Activated naive CD4-positive, alpha-beta T cell treated with anti-CD3 and anti-CD28 coated beads, Interleukin-2, amount 50 U/mL, for 24 hours (primary cell): ENCODE measurements around the gene SPATC1L.
"Not testable (repeated sequence)": the region's sequence is repeated elsewhere in the genome, so short reads cannot be mapped to it uniquely, and the experiment has no call there.

Source experiments
- H3K27ac Mint-ChIP-seq: one replicate; pipeline ENCODE4 v1.8.0; 2021; ENCODE audit warnings: mild to moderate bottlenecking, mixed read lengths
- H3K27me3 Mint-ChIP-seq: one replicate; pipeline ENCODE4 v1.8.0; 2021; ENCODE audit warnings: mixed read lengths
- H3K36me3 Mint-ChIP-seq: one replicate; pipeline ENCODE4 v1.8.0; 2021; ENCODE audit warnings: mixed read lengths
- H3K4me1 Mint-ChIP-seq: one replicate; pipeline ENCODE4 v1.8.0; 2021; ENCODE audit warnings: mixed read lengths
- H3K4me3 Mint-ChIP-seq: one replicate; pipeline ENCODE4 v1.8.0; 2021; ENCODE audit warnings: mild to moderate bottlenecking, mixed read lengths
- H3K9me3 Mint-ChIP-seq: one replicate; pipeline ENCODE4 v1.8.0; 2021; ENCODE audit warnings: mixed read lengths

The SPATC1L gene

GRCh38 chr21:46144464-46145070 is 39.7 kb downstream of the SPATC1L start:
- H3K27ac Mint-ChIP-seq, result peak overlapping the region; percentile 74
- no peaks in the 10 kb centered on the region for H3K9me3 Mint-ChIP-seq
- H3K4me1 Mint-ChIP-seq, result peaks cover 12% of the 10 kb centered on the region
- no peaks in the 10 kb centered on the region for H3K36me3 Mint-ChIP-seq
- no peaks in the 10 kb centered on the region for H3K27me3 Mint-ChIP-seq
- H3K4me3 Mint-ChIP-seq, result no peak overlapping the region

- no peaks in the 10 kb centered on the region for H3K9me3 Mint-ChIP-seq
- H3K4me3 Mint-ChIP-seq, result no peak overlapping the region
- H3K4me1 Mint-ChIP-seq, result peaks cover 12% of the 10 kb centered on the region
- H3K27me3 Mint-ChIP-seq, result no peaks in the 10 kb centered on the region
- no peaks in the 10 kb centered on the region for H3K36me3 Mint-ChIP-seq
- no peak overlapping the region for H3K27ac Mint-ChIP-seq
These were observed 41.4 kb downstream of the SPATC1L start for GRCh38 chr21:46142582-46143473.

- Mint-ChIP-seq H3K9me3 (no peaks in the 10 kb centered on the region), H3K27ac (no peak overlapping the region), H3K4me1 (peaks cover 12% of the 10 kb centered on the region), H3K4me3 (no peak overlapping the region), H3K27me3 (no peaks in the 10 kb centered on the region), H3K36me3 (no peaks in the 10 kb centered on the region)
These were observed 42.3 kb downstream of the SPATC1L start for GRCh38 chr21:46141767-46142581.

- H3K27me3 Mint-ChIP-seq, H3K4me3 Mint-ChIP-seq, H3K36me3 Mint-ChIP-seq, H3K9me3 Mint-ChIP-seq, H3K27ac Mint-ChIP-seq: not testable (repeated sequence)
- peaks cover 12% of the 10 kb centered on the region for H3K4me1 Mint-ChIP-seq
These were observed 43.8 kb downstream of the SPATC1L start for GRCh38 chr21:46140352-46141003.

DNA sequence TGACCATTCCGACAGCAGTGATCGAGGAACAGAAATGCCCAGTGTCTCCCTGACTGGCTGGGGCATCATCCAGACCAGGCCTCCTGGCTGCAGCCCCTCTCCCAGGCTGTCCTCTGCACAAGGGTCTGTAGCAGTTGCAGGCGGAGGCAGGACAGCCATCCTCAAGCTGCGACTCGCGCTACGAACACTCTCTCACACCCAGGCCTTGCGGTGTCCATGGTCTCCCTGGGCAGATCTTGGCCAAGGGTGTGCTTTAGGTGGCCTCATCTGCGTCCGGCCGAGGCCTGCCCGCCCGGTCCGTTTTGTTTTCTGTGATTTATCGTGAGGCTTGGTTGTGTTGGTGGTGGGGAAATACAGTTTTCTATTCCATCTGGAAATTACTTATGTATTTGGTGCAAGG is 44.6 kb downstream of the SPATC1L start:
- Mint-ChIP-seq H3K4me1 (peaks cover 10% of the 10 kb centered on the region), H3K27ac (no peak overlapping the region), H3K4me3 (no peak overlapping the region), H3K9me3 (no peaks in the 10 kb centered on the region), H3K27me3 (no peaks in the 10 kb centered on the region), H3K36me3 (no peaks in the 10 kb centered on the region)

DNA sequence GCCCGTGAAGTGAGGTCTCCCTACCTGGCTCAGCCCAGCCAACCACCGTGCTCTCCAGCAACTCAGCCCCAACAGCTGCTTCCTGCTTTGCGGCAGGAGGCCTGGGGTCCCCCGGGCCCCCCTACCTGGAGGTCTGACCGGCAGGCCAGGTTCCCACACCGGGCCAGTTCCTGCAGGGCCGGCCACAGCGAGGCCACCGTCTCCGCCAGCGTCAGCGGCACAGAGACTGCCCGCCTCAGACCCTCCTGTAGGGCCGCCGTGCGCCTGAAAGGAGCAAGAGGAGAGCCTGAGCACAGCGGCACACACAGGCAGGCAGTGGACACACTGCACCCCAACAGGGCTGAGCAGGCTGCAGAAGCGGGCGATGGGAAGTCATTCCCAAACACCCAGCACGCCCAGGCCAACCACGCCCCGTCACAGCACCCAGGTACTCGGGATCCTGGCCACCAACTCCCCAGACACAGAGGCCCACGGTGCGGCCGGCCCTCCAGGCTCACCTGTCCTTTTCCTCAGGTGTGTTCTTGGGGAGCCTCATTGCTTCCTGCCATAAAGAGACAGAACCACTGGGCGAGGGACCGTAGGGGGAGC is 45.8 kb downstream of the SPATC1L start:
- H3K4me1 Mint-ChIP-seq, result peaks cover 1% of the 10 kb centered on the region
- no peaks in the 10 kb centered on the region for H3K27me3 Mint-ChIP-seq
- no peak overlapping the region for H3K4me3 Mint-ChIP-seq
- H3K9me3 Mint-ChIP-seq, result no peaks in the 10 kb centered on the region
- H3K27ac Mint-ChIP-seq, result no peak overlapping the region
- no peaks in the 10 kb centered on the region for H3K36me3 Mint-ChIP-seq

DNA sequence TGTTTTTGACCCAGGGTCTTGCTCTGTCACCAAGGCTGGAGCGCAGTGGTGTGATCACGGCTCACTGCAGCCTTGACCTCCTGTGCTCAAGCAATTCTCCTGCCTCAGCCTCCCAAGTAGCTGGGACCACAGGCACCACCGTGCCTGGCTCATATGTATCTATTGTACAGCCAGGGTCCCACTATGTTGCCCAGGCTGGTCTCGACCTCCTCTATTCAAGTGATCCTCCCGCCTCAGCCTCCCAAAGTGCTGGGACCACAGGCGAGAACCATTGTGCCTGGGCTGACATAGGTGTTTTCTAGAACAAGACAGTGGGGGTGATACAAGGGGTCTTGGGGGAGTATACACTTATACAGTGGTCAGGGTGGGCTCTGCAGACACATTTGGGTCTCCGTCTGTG is 46.4 kb downstream of the SPATC1L start:
- Mint-ChIP-seq H3K4me3 (no peak overlapping the region), H3K4me1 (no peaks in the 10 kb centered on the region), H3K27ac (no peak overlapping the region), H3K36me3 (no peaks in the 10 kb centered on the region), H3K27me3 (no peaks in the 10 kb centered on the region), H3K9me3 (no peaks in the 10 kb centered on the region)

GRCh38 chr21:46136739-46137349 is 47.4 kb downstream of the SPATC1L start:
- Mint-ChIP-seq H3K4me3 (no peak overlapping the region), H3K36me3 (no peaks in the 10 kb centered on the region), H3K27ac (no peak overlapping the region), H3K9me3 (no peaks in the 10 kb centered on the region), H3K4me1 (no peaks in the 10 kb centered on the region), H3K27me3 (no peaks in the 10 kb centered on the region)

GRCh38 chr21:46135782-46136395 is 48.4 kb downstream of the SPATC1L start:
- H3K27ac Mint-ChIP-seq, result no peak overlapping the region
- no peaks in the 10 kb centered on the region for H3K9me3 Mint-ChIP-seq

DNA sequence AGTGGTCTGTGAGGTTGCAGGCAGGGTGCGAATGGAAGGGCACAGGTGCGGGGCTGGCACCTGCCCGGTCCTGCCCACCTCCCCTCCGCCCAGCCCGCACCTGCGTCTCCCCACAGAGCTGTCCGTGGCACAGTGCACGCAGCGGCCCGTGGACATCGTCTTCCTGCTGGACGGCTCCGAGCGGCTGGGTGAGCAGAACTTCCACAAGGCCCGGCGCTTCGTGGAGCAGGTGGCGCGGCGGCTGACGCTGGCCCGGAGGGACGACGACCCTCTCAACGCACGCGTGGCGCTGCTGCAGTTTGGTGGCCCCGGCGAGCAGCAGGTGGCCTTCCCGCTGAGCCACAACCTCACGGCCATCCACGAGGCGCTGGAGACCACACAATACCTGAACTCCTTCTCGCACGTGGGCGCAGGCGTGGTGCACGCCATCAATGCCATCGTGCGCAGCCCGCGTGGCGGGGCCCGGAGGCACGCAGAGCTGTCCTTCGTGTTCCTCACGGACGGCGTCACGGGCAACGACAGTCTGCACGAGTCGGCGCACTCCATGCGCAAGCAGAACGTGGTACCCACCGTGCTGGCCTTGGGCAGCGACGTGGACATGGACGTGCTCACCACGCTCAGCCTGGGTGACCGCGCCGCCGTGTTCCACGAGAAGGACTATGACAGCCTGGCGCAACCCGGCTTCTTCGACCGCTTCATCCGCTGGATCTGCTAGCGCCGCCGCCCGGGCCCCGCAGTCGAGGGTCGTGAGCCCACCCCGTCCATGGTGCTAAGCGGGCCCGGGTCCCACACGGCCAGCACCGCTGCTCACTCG is 52.2 kb downstream of the SPATC1L start:
- H3K4me3 Mint-ChIP-seq, result no peak overlapping the region

More at GRCh38 chr21:46135782-46136395, 48.4 kb downstream of the SPATC1L start:
- no peaks in the 10 kb centered on the region for H3K27me3 Mint-ChIP-seq
- H3K4me1 Mint-ChIP-seq, result no peaks in the 10 kb centered on the region
- H3K36me3 Mint-ChIP-seq, result no peaks in the 10 kb centered on the region
- H3K4me3 Mint-ChIP-seq, result no peak overlapping the region

DNA sequence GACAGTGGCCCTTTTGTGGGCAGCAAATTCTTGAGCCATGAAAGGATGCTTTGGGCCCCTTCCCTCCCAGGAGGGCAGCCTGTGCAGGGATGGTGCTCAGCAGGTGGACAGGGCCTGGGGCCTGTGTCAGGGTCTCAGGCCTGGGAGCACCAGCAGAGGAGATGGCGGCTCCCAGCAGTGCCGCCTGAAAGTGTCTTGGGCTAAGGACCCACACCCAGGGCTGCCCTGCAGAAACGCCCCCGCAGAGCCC is 52.7 kb downstream of the SPATC1L start:
- H3K9me3 Mint-ChIP-seq, result no peaks in the 10 kb centered on the region

More for the DNA sequence above, 52.2 kb downstream of the SPATC1L start:
- Mint-ChIP-seq H3K36me3 (no peaks in the 10 kb centered on the region), H3K4me1 (no peaks in the 10 kb centered on the region), H3K9me3 (no peaks in the 10 kb centered on the region), H3K27ac (no peak overlapping the region), H3K27me3 (no peaks in the 10 kb centered on the region)

DNA sequence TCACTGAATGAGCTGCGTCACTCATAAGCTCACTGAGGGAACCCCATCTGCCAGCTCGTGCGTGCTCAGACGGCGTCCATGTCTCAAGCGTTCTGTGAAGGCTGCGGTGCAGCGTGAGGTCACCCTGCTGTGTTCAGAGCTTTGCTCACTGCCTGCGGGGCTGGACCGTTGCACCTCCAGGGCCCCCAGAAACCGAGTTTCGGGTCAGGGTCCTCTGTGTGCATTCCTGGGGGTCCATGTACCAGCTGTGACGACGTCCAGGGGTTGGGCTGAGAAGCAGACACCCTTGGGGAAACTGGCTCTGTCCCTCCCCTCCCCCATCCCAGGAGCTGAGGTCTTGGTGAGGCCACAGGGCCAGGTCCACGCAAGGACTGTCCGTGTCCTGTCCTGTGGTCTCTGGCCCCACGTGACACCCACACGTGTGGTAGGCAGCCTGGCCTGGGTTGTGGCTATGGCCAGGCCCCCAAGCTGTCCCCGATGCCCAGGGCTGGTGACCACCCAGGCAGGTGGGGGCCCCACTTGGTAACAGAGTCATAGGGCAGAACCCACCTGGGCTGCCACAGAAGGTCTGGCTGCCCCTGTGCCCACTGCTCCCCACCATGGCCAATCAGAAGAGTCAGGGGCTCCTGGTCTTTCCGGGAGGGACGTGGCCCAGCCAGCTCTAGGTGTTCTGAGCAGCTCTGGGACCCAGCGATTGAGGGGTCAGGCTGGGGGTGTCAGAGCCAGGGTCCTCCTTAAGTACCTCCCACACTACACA is 53.2 kb downstream of the SPATC1L start:
- H3K4me1 Mint-ChIP-seq, result no peaks in the 10 kb centered on the region
- H3K9me3 Mint-ChIP-seq, result no peaks in the 10 kb centered on the region
- no peak overlapping the region for H3K4me3 Mint-ChIP-seq
- H3K36me3 Mint-ChIP-seq, result no peaks in the 10 kb centered on the region
- no peak overlapping the region for H3K27ac Mint-ChIP-seq
- H3K27me3 Mint-ChIP-seq, result no peaks in the 10 kb centered on the region

More for the DNA sequence above, 52.7 kb downstream of the SPATC1L start:
- Mint-ChIP-seq H3K4me3 (no peak overlapping the region), H3K27me3 (no peaks in the 10 kb centered on the region), H3K36me3 (no peaks in the 10 kb centered on the region), H3K4me1 (no peaks in the 10 kb centered on the region), H3K27ac (no peak overlapping the region)

GRCh38 chr21:46129846-46130651 is 54.2 kb downstream of the SPATC1L start:
- Mint-ChIP-seq H3K4me3 (no peak overlapping the region), H3K4me1 (no peaks in the 10 kb centered on the region), H3K27ac (no peak overlapping the region), H3K9me3 (no peaks in the 10 kb centered on the region), H3K27me3 (no peaks in the 10 kb centered on the region), H3K36me3 (no peaks in the 10 kb centered on the region)
